Left lung (tissue), 10 donors: Measurements from ENCODE around the gene PHF3. TPM values are rescaled to one million over a fixed set of nuclear protein-coding genes. Genes with fewer than 3 reads are reported as not detected.

Experiments used
- ATAC-seq: fragments of 200-7000 bp; cut with Tn5 transposase; one replicate; pipeline ENCODE4 v1.9.1; 2020; ENCODE audit warnings: moderate library complexity
- DNase-seq, 4 donors: peaks; one replicate each; pipeline ENCODE4 v3.0.0-alpha.2; 2013 to 2020
- H3K27ac ChIP-seq, 2 donors: fragments of 200-600 bp; sonication (generic) in 1 of 2; one replicate each; pipeline versions ENCODE4 v1.5.0 to v1.8.0; 2020 to 2021
- H3K27me3 ChIP-seq, 2 donors: fragments of 200-600 bp; sonication (generic) in 1 of 2; one replicate each; pipeline versions ENCODE4 v1.5.0 to v1.8.0; 2020 to 2021
- H3K36me3 ChIP-seq, 2 donors: fragments of 200-600 bp; sonication (generic) in 1 of 2; one replicate each; pipeline versions ENCODE4 v1.5.0 to v1.8.0; 2020 to 2021
- H3K4me1 ChIP-seq, 2 donors: fragments of 200-600 bp; one replicate each; pipeline ENCODE4 v1.8.0; 2021
- H3K4me3 ChIP-seq, 2 donors: fragments of 200-600 bp; sonication (generic) in 1 of 2; one replicate each; pipeline versions ENCODE4 v1.5.0 to v1.8.0; 2020 to 2021; ENCODE audit warnings: mild to moderate bottlenecking in 1 of 2
- H3K9me3 ChIP-seq, 2 donors: fragments of 200-600 bp; sonication (generic) in 1 of 2; one replicate each; pipeline versions ENCODE4 v1.5.0 to v1.8.0; 2020 to 2021
- CTCF ChIP-seq, 2 donors: fragments of 200-600 bp; sonication (generic) in 1 of 2; IDR thresholded peaks; one replicate each; pipeline versions ENCODE4 v1.5.0 to v1.8.0; 2021; ENCODE audit warnings: antibody characterized with exemption in 2 of 2
- intact Hi-C, 2 donors: fragments of 100-400 bp; cut with DNase I; formaldehyde crosslinking; loops; one replicate each; pipeline versions ENCODE4 v1.11.2 to v1.14.2; 2022
- polyA plus RNA-seq, 6 donors: library from polyadenylated mRNA; unstranded; fragments of 120-200 nt; gene quantifications; one replicate each; pipeline ENCODE4 v1.2.1, GENCODE V29; 2013; ENCODE audit not compliant: insufficient read length in 6 of 6
- total RNA-seq, 2 donors: library from RNA; stranded (reverse); fragmentation: NEBNext Ultra II Directional; extraction: Animal tissue kit (Norgen Biotek cat#: 25700); gene quantifications; one replicate each; pipeline ENCODE4 v1.2.1, GENCODE V29; 2021
- donor health status: DM: no; HTN: yes; CAD: no.
- donor health status: DM: no; HTN: no; CAD: no.

The PHF3 gene
- total and polyA plus RNA-seq, 8 donors, result 44.5 to 76.4 (median 66.2) TPM

- no peaks in the 10 kb centered on the region for H3K27me3 ChIP-seq
- ATAC-seq, result no peak
- no peaks in the 10 kb centered on the region for H3K4me1 ChIP-seq
- TF ChIP-seq CTCF (IDR thresholded peaks at IDR 0.05), result no peak
- no peaks in the 10 kb centered on the region for H3K36me3 ChIP-seq
- no peaks in the 10 kb centered on the region for H3K9me3 ChIP-seq
- H3K4me3 ChIP-seq, result no peak overlapping the region
- intact Hi-C loops, result no loop called here
- H3K27ac ChIP-seq, result no peak overlapping the region
- no peak for DNase-seq
Measured at GRCh38 chr6:63609231-63609630, 26.4 kb upstream of the PHF3 start.

GRCh38 chr6:63610944-63611343, 24.7 kb upstream of the PHF3 start:
- TF ChIP-seq CTCF (IDR thresholded peaks at IDR 0.05), result no peak
- no peaks in the 10 kb centered on the region for H3K4me1 ChIP-seq
- no peak overlapping the region for H3K4me3 ChIP-seq
- H3K27ac ChIP-seq, result no peak overlapping the region
- H3K9me3 ChIP-seq, result no peaks in the 10 kb centered on the region
- ATAC-seq (no peak), DNase-seq (no peak)
- intact Hi-C loops, result no loop called here
- H3K27me3 ChIP-seq, result no peaks in the 10 kb centered on the region
- H3K36me3 ChIP-seq, result no peaks in the 10 kb centered on the region

GRCh38 chr6:63611560-63611959, 24.0 kb upstream of the PHF3 start:
- Histone ChIP-seq H3K4me3 (no peak overlapping the region), H3K4me1 (no peaks in the 10 kb centered on the region), H3K36me3 (no peaks in the 10 kb centered on the region), H3K9me3 (no peaks in the 10 kb centered on the region), H3K27me3 (no peaks in the 10 kb centered on the region), H3K27ac (no peak overlapping the region)
- ATAC-seq, result no peak
- intact Hi-C loops, result no loop called here
- no peak for DNase-seq
- no peak for TF ChIP-seq CTCF (IDR thresholded peaks at IDR 0.05)

GRCh38 chr6:63615590-63615989, 20.0 kb upstream of the PHF3 start:
- Histone ChIP-seq H3K9me3 (no peaks in the 10 kb centered on the region), H3K27ac (no peak overlapping the region), H3K36me3 (no peaks in the 10 kb centered on the region), H3K4me3 (no peak overlapping the region), H3K27me3 (no peaks in the 10 kb centered on the region), H3K4me1 (no peaks in the 10 kb centered on the region)
- DNase-seq (no peak), ATAC-seq (no peak)
- no peak for TF ChIP-seq CTCF (IDR thresholded peaks at IDR 0.05)
- intact Hi-C loops, result no loop called here

- Histone ChIP-seq H3K36me3 (no peaks in the 10 kb centered on the region), H3K9me3 (no peaks in the 10 kb centered on the region), H3K4me1 (no peaks in the 10 kb centered on the region), H3K4me3 (no peak overlapping the region), H3K27me3 (no peaks in the 10 kb centered on the region), H3K27ac (no peak overlapping the region)
- ATAC-seq, result no peak
- TF ChIP-seq CTCF (IDR thresholded peaks at IDR 0.05), result no peak
- no peak for DNase-seq
- intact Hi-C loops, result no loop called here
Measured at GRCh38 chr6:63624091-63624490, 11.5 kb upstream of the PHF3 start.
